ENCODE data around the gene STAB1.

STAB1 gene

GRCh38 chr3:52487788-52488691 is 7.1 kb upstream of the STAB1 start:
- no peak for DNase-seq

GRCh38 chr3:52488746-52489145 is 6.4 kb upstream of the STAB1 start:
- DNase-seq = no peak

GRCh38 chr3:52489453-52489852 is 5.7 kb upstream of the STAB1 start:
- DNase-seq = no peak

GRCh38 chr3:52490035-52490938 is 4.9 kb upstream of the STAB1 start:
- no peak for DNase-seq

- DNase-seq = no peak
Measured at GRCh38 chr3:52490939-52491526, 4.1 kb upstream of the STAB1 start.

- no peak for DNase-seq
Measured at GRCh38 chr3:52492059-52492458, 3.1 kb upstream of the STAB1 start.

GRCh38 chr3:52493232-52494017 is 1.7 kb upstream of the STAB1 start:
- no peak for DNase-seq

- DNase-seq = no peak
Measured at GRCh38 chr3:52494445-52494844, 693 bp upstream of the STAB1 start.

GRCh38 chr3:52495777-52496602 is 852 bp downstream of the STAB1 start:
- DNase-seq = no peak

- no peak for DNase-seq
Measured at GRCh38 chr3:52498137-52499054, 3.3 kb downstream of the STAB1 start.

- no peak for DNase-seq
Measured at GRCh38 chr3:52501046-52501445, 5.9 kb downstream of the STAB1 start.

- DNase-seq = no peak
Measured at GRCh38 chr3:52502001-52502400, 6.9 kb downstream of the STAB1 start.

- DNase-seq = no peak
Measured at GRCh38 chr3:52502808-52503350, 7.7 kb downstream of the STAB1 start.

- DNase-seq = no peak
Measured at GRCh38 chr3:52503788-52504424, 8.8 kb downstream of the STAB1 start.

GRCh38 chr3:52504977-52505376 is 9.8 kb downstream of the STAB1 start:
- DNase-seq = no peak

- DNase-seq = no peak
Measured at GRCh38 chr3:52506266-52506966, 11.3 kb downstream of the STAB1 start.

GRCh38 chr3:52507359-52507758 is 12.2 kb downstream of the STAB1 start:
- DNase-seq = no peak

GRCh38 chr3:52509753-52510328 is 14.7 kb downstream of the STAB1 start:
- no peak for DNase-seq

GRCh38 chr3:52511509-52511908 is 16.4 kb downstream of the STAB1 start:
- DNase-seq = no peak
